B cell (primary cell): ENCODE data around the gene AGRP. TPM values are rescaled to one million over a fixed set of nuclear protein-coding genes. Genes with fewer than 3 reads are reported as not detected.

Experiments
- ATAC-seq: fragments of 200-7000 bp; cut with Tn5 transposase; one replicate; pipeline ENCODE4 v1.10.0; 2021; ENCODE audit warnings: low read depth, mild to moderate bottlenecking, moderate number of reproducible peaks, moderate library complexity
- CTCF ChIA-PET: fragments of 350-600 bp; sonication (Branson Sonifier 250); formaldehyde crosslinking; loops from one replicate; lab custom pipeline; 2021; ENCODE audit warnings: antibody characterized with exemption, inconsistent platforms; lab: Charles Lee
- POLR2A ChIA-PET: fragments of 350-600 bp; sonication (Branson Sonifier 250); formaldehyde crosslinking; loops from one replicate; lab custom pipeline; 2021; ENCODE audit warnings: antibody characterized with exemption; lab: Charles Lee
- DNase-seq: peaks from one replicate; pipeline ENCODE4 v3.0.0; 2013
- H2AFZ ChIP-seq: 2 replicates; pipeline ENCODE4 v1.6.1; 2012; ENCODE audit warnings: mild to moderate bottlenecking, low read depth, low read length; ENCODE audit not compliant: insufficient read depth, poor library complexity, severe bottlenecking
- H3K27ac ChIP-seq, 2 donors: 1 replicate in 1 of 2; 2 replicates in 1 of 2; pipeline ENCODE4 v1.5.1; 2012 to 2013; ENCODE audit warnings: low read length in 2 of 2, mild to moderate bottlenecking in 2 of 2, moderate library complexity in 1 of 2
- H3K27me3 ChIP-seq, 4 experiments: fragments of 200-600 bp in 1 of 4; sonication (generic) in 1 of 4; replicated peaks in 1 of 4; 1 replicate in 2 of 4; 2 replicates in 2 of 4; pipeline versions ENCODE4 v1.6.1 to v1.7.0; 2013 to 2016; ENCODE audit warnings: low read length in 3 of 4, mild to moderate bottlenecking in 2 of 4, mixed read lengths in 1 of 4, moderate library complexity in 1 of 4; ENCODE audit not compliant: insufficient read depth in 4 of 4, control insufficient read depth in 3 of 4; ENCODE audit errors: control extremely low read depth in 1 of 4
- H3K36me3 ChIP-seq, 2 experiments: replicated peaks in 1 of 2; 1 replicate in 1 of 2; 2 replicates in 1 of 2; pipeline versions ENCODE4 v1.6.1 to v1.7.1; 2013; ENCODE audit warnings: low read length in 1 of 2; ENCODE audit not compliant: insufficient read depth in 2 of 2, control insufficient read depth in 1 of 2; ENCODE audit errors: control extremely low read depth in 1 of 2, extremely low read depth in 1 of 2
- H3K4me1 ChIP-seq, 2 donors: fragments of 200-600 bp in 1 of 2; sonication (generic) in 1 of 2; 1 replicate in 1 of 2; 2 replicates in 1 of 2; pipeline versions ENCODE4 v1.5.1 to v1.6.1; 2013 to 2017; ENCODE audit warnings: low read length in 2 of 2; ENCODE audit not compliant: control insufficient read depth in 2 of 2, insufficient read depth in 2 of 2
- H3K4me2 ChIP-seq: replicated peaks from 2 replicates; pipeline ENCODE3; 2012; ENCODE audit warnings: mild to moderate bottlenecking, low read depth, low read length; ENCODE audit not compliant: poor library complexity, severe bottlenecking
- H3K4me3 ChIP-seq, 5 experiments: fragments of 200-600 bp in 1 of 5; sonication (generic) in 1 of 5; 1 replicate in 3 of 5; 2 replicates in 2 of 5; pipeline versions ENCODE4 v1.5.1 to v1.7.0; 2011 to 2016; ENCODE audit warnings: low read length in 4 of 5, mild to moderate bottlenecking in 4 of 5, low read depth in 2 of 5, control low read depth in 1 of 5, moderate library complexity in 1 of 5; ENCODE audit not compliant: insufficient read depth in 1 of 5; ENCODE audit errors: control extremely low read depth in 1 of 5, extremely low read depth in 1 of 5
- H3K79me2 ChIP-seq: fragments of 200-600 bp; sonication (generic); one replicate; pipeline ENCODE4 v1.6.0; 2016; ENCODE audit warnings: low read length; ENCODE audit not compliant: control insufficient read depth, insufficient read depth
- H3K9ac ChIP-seq: fragments of 200-600 bp; sonication (generic); 2 replicates; pipeline ENCODE4 v1.6.1; 2017; ENCODE audit warnings: mild to moderate bottlenecking, low read length, moderate library complexity
- H3K9me3 ChIP-seq, 3 donors: one replicate each; pipeline versions ENCODE4 v1.6.1 to v1.7.1; 2013; ENCODE audit warnings: low read length in 2 of 3; ENCODE audit not compliant: control insufficient read depth in 2 of 3, insufficient read depth in 1 of 3; ENCODE audit errors: control extremely low read depth in 1 of 3
- H4K20me1 ChIP-seq: 2 replicates; pipeline ENCODE4 v1.6.0; 2012; ENCODE audit warnings: mild to moderate bottlenecking, low read length; ENCODE audit not compliant: insufficient read depth, control insufficient read depth, poor library complexity, severe bottlenecking
- H3K27ac Mint-ChIP-seq: one replicate; pipeline ENCODE4 v1.8.0; 2021; ENCODE audit warnings: mixed read lengths
- H3K27me3 Mint-ChIP-seq: one replicate; pipeline ENCODE4 v1.8.0; 2021; ENCODE audit warnings: mixed read lengths
- H3K4me1 Mint-ChIP-seq: one replicate; pipeline ENCODE4 v1.8.0; 2021; ENCODE audit warnings: mixed read lengths
- H3K4me3 Mint-ChIP-seq: one replicate; pipeline ENCODE4 v1.8.0; 2021; ENCODE audit warnings: mixed read lengths
- H3K9me3 Mint-ChIP-seq: one replicate; pipeline ENCODE4 v1.8.0; 2022; ENCODE audit warnings: mixed read lengths; ENCODE audit not compliant: insufficient read depth
- CTCF ChIP-seq: fragments of 200-600 bp; IDR thresholded peaks from one replicate; pipeline ENCODE4 v1.8.0; 2022; ENCODE audit warnings: antibody characterized with exemption, mild to moderate bottlenecking
- EZH2 ChIP-seq: IDR thresholded peaks from 2 replicates; pipeline ENCODE4 v1.6.1; 2012; ENCODE audit warnings: borderline replicate concordance, low read depth, mild to moderate bottlenecking, moderate library complexity, low read length; ENCODE audit not compliant: insufficient read depth, poor library complexity, severe bottlenecking
- WGBS: methylation state at CpG from one replicate; pipeline ENCODE4 v1.1.5; 2013; ENCODE audit warnings: missing lambda C conversion rate; ENCODE audit not compliant: insufficient coverage; 5-methylcytosine and 5-hydroxymethylcytosine counted together
- intact Hi-C: fragments of 100-400 bp; cut with micrococcal nuclease; formaldehyde crosslinking; loops from one replicate; pipeline ENCODE4 v1.10.0; 2022
- polyA plus RNA-seq: library from polyadenylated mRNA; depleted of rRNA; stranded (reverse); fragments of >200 nt; gene quantifications from 2 replicates; pipeline ENCODE4 v1.2.3, GENCODE V29; 2012
- total RNA-seq, 2 donors: library from RNA; stranded (reverse); fragments of 120-200 nt in 1 of 2; gene quantifications; 1 replicate in 1 of 2; 2 replicates in 1 of 2; pipeline versions ENCODE4 v1.2.3 to v1.2.4, GENCODE V29; 2013 to 2022

The AGRP gene
- total and polyA plus RNA-seq, 2 donors (not counting 1 experiment from before 2014, with no cell fraction given), result not detected

- ChIA-PET CTCF (interaction anchor here (6.9 kb wide), 1 partner anchor 33 kb away, joined by 81 read pairs; no protein-coding TSS in a partner anchor), POLR2A (no interaction called here)
- H3K79me2 ChIP-seq, result peaks cover 72% of the 10 kb centered on the region
- no peaks in the 10 kb centered on the region for H3K9me3 Mint-ChIP-seq
- peaks cover 0 to 10% of the 10 kb centered on the region in 2 donors for H3K4me1 ChIP-seq
- no peaks in the 10 kb centered on the region for H3K27me3 Mint-ChIP-seq
- H3K9ac ChIP-seq, result no peak overlapping the region
- H3K9me3 ChIP-seq, result no peaks in the 10 kb centered on the region
- DNase-seq, result no peak
- TF ChIP-seq CTCF (no peak), EZH2 (no peak)
- H3K36me3 ChIP-seq, result peaks cover 0 to 58% of the 10 kb centered on the region in 2 experiments
- H3K27ac ChIP-seq, result no peak overlapping the region
- H4K20me1 ChIP-seq, result peaks cover 100% of the 10 kb centered on the region
- no peak overlapping the region for H3K27ac Mint-ChIP-seq
- peaks cover 19% of the 10 kb centered on the region for H3K4me1 Mint-ChIP-seq
- no peak overlapping the region for H3K4me3 ChIP-seq
- H2AFZ ChIP-seq, result no peak overlapping the region
- intact Hi-C loops, result no loop called here
- H3K4me2 ChIP-seq, result no peak overlapping the region
- H3K4me3 Mint-ChIP-seq, result no peak overlapping the region
- 98% methylated on average over 5 of the region's 5 CpGs for WGBS
- no peak for ATAC-seq
- no peaks in the 10 kb centered on the region for H3K27me3 ChIP-seq
Measured at GRCh38 chr16:67460168-67460567, 23.2 kb downstream of the AGRP start.

GRCh38 chr16:67459861-67460150 is 23.5 kb downstream of the AGRP start:
- 96% methylated on average over 3 of the region's 3 CpGs for WGBS
- Histone ChIP-seq H4K20me1 (peaks cover 99% of the 10 kb centered on the region), H3K4me1 (peaks cover 0 to 10% of the 10 kb centered on the region in 2 donors)

More at GRCh38 chr16:67459861-67460150, 23.5 kb downstream of the AGRP start:
- ChIA-PET CTCF (interaction anchor here (6.9 kb wide), 1 partner anchor 32 kb away, joined by 81 read pairs; no protein-coding TSS in a partner anchor), POLR2A (no interaction called here)
- H3K9me3 ChIP-seq, result no peaks in the 10 kb centered on the region
- TF ChIP-seq CTCF (no peak), EZH2 (no peak)
- H3K4me1 Mint-ChIP-seq, result peaks cover 19% of the 10 kb centered on the region
- H3K4me2 ChIP-seq, result no peak overlapping the region
- no peak overlapping the region for H3K9ac ChIP-seq
- intact Hi-C loops, result no loop called here
- no peak overlapping the region for H3K27ac ChIP-seq
- no peak overlapping the region for H3K4me3 Mint-ChIP-seq
- ATAC-seq, result no peak
- no peaks in the 10 kb centered on the region for H3K9me3 Mint-ChIP-seq
- no peak for DNase-seq
- H2AFZ ChIP-seq, result no peak overlapping the region
- peaks cover 72% of the 10 kb centered on the region for H3K79me2 ChIP-seq
- no peak overlapping the region for H3K4me3 ChIP-seq
- H3K36me3 ChIP-seq, result peaks cover 0 to 58% of the 10 kb centered on the region in 2 experiments
- H3K27me3 Mint-ChIP-seq, result no peaks in the 10 kb centered on the region
- H3K27ac Mint-ChIP-seq, result no peak overlapping the region
- no peaks in the 10 kb centered on the region for H3K27me3 ChIP-seq
